Occipital lobe (tissue), 2 donors: ENCODE results near the gene ZNF268. TPM values are rescaled to one million over a fixed set of nuclear protein-coding genes. Genes with fewer than 3 reads are reported as not detected.

ENCODE experiments used
- DNase-seq: peaks from one replicate; lab custom pipeline; 2025; lab: John Stamatoyannopoulos, UW
- total RNA-seq: library from RNA; depleted of rRNA; stranded (reverse); fragments of >200 nt; gene quantifications from one replicate; pipeline ENCODE4 v1.2.3, GENCODE V29; 2014

The ZNF268 gene
- total RNA-seq: 38.7 TPM

DNA sequence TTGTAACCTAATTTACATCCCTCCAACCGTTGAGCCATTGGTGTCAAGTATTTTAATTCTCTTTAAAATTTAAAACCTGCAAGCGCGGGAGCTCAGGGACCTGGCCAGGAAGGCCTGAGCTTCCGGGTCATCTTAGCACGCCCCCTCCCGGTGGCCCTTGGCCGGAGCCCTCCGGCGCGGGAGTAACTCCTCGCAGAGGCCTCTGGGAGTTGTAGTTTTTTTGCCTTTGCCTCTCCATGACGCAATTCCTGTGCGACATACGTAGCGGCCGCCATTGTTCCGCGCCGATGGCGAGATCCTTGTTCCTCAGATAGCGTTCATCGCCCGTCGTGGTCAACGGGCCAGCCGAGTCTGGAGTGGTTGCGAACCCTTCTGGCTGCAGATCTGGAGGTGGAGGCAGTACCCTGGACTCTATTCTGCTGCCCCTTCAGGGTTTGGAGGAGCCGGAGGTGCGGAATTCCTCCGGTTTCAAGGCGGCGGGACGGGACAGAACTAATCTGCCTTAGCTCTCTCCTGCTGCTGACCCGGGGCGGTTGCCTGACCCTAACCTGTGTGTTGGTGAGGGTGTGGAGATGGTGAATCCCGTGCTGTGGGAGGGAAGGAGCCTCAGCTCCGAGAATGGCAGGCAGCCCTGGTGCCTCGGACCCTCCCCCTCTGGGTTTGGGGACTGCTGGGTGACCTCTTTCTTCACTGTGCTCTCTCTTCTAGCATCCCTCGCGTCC is at the start of gene ZNF268:
ZNF268 (plus strand) TSS at position 258 of the 722 bp plus-strand sequence. CDS start 503 bp downstream, outside the sequence.
- peak; percentile 69 for DNase-seq

GRCh38 chr12:133135747-133136146 is 45.5 kb upstream of the ZNF268 start:
- DNase-seq: no peak

GRCh38 chr12:133145981-133146380 is 35.3 kb upstream of the ZNF268 start:
- no peak for DNase-seq

- DNase-seq: no peak
Measured at GRCh38 chr12:133156125-133156690, 25.1 kb upstream of the ZNF268 start.

GRCh38 chr12:133165776-133166175 is 15.5 kb upstream of the ZNF268 start:
- DNase-seq: no peak

DNA sequence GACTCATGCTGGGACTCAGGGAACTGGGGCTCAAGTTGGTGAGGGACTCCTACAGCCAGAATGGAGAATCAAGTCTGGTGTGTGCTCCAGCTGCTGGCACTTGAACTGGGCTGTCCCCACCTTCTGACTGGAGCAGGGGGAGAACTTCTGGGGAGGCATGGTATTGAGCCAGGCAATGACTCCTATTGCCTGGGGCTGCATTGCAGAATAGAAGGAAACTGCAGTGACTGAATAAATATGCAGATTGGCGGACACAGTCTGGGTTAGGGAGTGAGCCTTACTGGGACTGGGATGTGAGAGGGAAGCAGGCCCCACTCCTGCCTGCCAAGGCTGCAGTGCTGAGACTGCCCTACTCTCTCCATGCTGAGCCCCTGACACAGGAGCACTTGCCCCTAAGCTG is 8.8 kb upstream of the ZNF268 start:
- DNase-seq: no peak

GRCh38 chr12:133174901-133175300 is 6.4 kb upstream of the ZNF268 start:
- no peak for DNase-seq

DNA sequence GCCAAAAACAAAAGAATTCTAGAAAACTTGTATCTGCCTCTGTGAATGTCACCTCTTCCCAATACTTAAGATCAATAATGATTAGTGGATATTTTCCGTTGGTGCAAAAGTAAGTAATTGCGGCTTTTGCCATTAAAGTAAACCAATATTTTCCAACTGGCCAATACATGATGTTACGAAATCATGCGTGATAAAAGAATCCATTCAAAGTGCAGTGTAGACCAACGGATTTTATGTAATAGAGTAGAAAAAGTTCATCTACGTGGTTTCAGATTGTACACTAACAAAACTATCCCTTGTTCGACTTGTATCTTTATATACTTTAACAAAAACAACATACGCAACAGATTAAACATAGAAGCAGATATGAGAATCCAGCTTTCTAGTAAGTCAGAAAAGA is 626 bp upstream of the ZNF268 start:
- DNase-seq: no peak

- DNase-seq: no peak
Measured at GRCh38 chr12:133190176-133190575, 8.9 kb downstream of the ZNF268 start.

DNA sequence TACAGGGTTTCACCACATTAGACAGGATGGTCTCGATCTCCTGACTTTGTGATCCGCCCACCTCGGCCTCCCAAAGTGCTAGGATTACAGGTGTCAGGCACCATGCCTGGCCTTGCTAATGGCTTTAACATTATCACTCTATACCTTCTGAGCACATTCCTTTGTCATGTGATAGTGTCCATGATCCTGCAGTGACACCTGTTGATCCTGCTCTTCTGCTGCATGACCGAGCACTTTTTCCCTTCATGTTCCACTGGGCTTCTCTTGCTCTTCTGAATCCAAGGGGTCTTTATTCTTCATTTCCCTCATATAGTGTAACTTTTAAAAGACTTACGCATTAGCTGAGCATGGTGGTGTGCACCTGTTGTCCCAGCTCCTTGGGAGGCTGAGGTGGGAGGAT is 11.6 kb downstream of the ZNF268 start:
- no peak for DNase-seq

DNA sequence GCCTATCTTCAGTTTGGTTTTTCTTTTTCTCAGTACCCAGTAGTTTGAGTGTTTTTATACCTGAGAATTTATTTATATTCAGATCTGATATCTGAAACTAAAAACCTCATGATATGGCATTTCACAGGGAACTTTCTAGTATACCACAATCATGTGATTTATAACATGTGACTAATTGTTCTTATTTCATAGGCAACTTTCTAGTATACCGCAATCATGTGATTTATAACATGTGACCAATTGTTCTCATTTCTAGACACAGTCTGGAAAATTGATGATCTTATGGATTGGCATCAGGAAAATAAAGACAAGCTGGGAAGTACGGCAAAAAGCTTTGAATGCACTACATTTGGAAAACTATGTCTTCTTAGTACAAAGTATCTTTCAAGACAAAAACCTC is 20.6 kb downstream of the ZNF268 start:
- DNase-seq: no peak

DNA sequence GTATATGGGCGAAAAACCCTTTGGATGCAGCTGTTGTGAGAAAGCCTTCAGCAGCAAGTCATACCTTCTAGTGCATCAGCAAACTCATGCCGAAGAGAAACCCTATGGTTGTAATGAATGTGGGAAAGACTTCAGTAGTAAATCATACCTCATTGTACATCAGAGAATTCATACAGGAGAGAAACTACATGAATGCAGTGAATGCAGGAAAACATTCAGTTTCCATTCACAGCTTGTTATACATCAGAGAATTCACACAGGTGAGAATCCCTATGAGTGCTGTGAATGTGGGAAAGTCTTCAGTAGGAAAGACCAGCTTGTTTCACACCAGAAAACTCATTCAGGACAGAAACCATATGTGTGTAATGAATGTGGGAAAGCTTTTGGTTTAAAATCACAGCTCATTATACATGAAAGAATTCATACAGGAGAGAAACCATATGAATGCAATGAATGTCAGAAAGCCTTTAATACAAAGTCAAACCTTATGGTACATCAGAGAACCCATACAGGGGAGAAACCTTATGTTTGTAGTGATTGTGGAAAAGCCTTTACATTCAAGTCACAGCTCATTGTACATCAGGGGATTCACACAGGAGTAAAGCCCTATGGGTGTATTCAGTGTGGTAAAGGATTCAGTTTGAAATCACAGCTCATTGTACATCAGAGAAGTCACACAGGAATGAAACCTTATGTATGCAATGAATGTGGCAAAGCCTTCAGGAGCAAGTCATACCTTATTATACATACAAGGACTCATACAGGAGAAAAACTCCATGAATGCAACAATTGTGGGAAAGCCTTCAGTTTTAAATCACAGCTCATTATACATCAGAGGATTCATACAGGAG is 21.4 kb downstream of the ZNF268 start:
- DNase-seq: no peak

- DNase-seq: no peak
Measured at GRCh38 chr12:133203344-133204263, 22.3 kb downstream of the ZNF268 start.

GRCh38 chr12:133204264-133204603 is 22.9 kb downstream of the ZNF268 start:
- no peak for DNase-seq

GRCh38 chr12:133206390-133206789 is 25.1 kb downstream of the ZNF268 start:
- no peak for DNase-seq

- no peak for DNase-seq
Measured at GRCh38 chr12:133215724-133216123, 34.4 kb downstream of the ZNF268 start.

GRCh38 chr12:133217219-133217618 is 35.9 kb downstream of the ZNF268 start:
- no peak for DNase-seq

GRCh38 chr12:133220521-133220920 is 39.2 kb downstream of the ZNF268 start:
- DNase-seq: no peak

DNA sequence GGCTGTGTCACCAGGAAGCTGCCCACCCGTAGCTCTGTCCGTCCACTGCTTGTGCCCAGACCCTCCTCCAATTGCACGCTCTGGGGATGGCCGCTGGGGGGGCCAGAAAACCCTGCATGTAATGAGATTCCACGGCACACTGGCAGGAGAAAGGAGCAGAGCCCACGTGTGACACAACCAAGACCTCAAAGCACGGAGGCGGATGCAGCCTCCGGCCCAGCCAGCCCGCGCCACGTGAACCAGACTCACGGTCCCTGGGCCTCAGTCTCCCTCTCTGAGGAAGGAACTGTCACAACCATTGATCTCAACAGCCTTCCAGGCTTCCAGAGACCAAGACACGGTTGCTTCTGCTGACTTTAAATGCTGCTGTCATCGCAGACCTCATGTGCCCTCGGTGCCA is 39.9 kb downstream of the ZNF268 start:
- DNase-seq: no peak

GRCh38 chr12:133222211-133222610 is 40.9 kb downstream of the ZNF268 start:
- DNase-seq: no peak

DNA sequence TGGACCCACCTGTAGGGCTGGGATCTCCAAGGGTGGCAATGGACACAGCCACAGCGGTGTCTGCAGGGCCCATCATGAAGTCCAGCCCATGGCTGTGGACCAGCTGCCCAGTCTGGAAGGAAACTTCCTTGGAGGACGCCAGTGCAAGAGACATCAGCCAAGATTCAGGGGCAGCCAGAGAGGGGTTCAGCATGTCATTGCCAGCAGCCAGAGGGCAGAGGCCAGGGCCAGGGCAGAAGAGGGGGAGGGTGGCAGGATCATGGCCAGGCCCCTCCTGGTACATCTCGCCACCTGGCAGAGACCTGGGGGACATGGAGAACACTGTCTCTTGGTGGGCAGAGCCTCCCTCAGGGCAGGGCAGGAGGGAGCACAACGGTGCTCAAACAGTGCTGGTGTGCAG is 44.2 kb downstream of the ZNF268 start:
- no peak for DNase-seq

GRCh38 chr12:133226690-133227089 is 45.4 kb downstream of the ZNF268 start:
- no peak for DNase-seq
